ENCODE results near the gene C10orf143. TPM values are rescaled to one million over a fixed set of nuclear protein-coding genes. Genes with fewer than 3 reads are reported as not detected.

C10orf143 gene
- total and polyA plus RNA-seq, 2 of the 8 experiments (the other 6 are each of a cell fraction or from before 2014, with no cell fraction given): 1.6 to 2.0 TPM

DNA sequence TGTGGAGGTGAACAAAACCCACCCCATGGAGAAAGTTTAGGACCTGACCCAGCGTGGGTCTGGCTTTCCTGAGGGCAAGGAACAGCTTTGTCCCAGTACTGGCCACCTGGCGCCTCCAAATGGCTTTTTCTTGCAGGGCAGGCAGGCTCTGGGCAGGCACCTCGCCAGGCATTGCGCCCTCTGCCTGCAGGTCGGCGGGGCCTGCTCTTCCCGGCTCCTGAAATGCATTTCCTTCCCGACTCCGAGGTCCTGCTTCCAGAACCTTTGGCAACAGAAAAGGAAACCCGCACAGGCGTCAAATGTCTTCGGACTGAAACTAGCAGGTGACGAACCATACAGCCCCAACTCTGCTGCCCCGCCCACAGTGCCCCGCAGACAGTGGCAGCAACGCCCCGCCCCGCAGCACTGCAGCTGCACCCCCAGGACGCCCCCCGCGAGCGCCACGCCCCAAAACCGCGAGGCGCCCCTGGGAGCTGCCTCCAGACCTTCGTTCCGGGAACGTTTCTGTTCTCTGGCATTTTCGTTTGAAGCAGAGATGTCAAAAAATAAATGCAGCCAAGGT is 65.5 kb downstream of the C10orf143 start:
- Histone ChIP-seq H2BK120ac (replicated peaks; ENCODE audit: low read depth, low read length) (no peak overlapping the region), H2BK5ac (ENCODE audit: low read depth, low read length) (no peak overlapping the region), H3K36me3 (ENCODE audit: control insufficient read depth in 2 of 4, insufficient read depth in 4 of 4, low read length in 3 of 4) (no peaks in the 10 kb centered on the region), H4K20me1 (replicated peaks in 1 of 2; ENCODE audit: control insufficient read depth in 1 of 2, insufficient read depth in 2 of 2, low read length in 2 of 2) (peaks cover 0 to 2% of the 10 kb centered on the region in 2 experiments), H4K5ac (ENCODE audit: insufficient read length, low read depth, low read length) (no peak overlapping the region), H3K18ac (ENCODE audit: extremely low read depth, low read length) (no peak overlapping the region), H4K8ac (ENCODE audit: extremely low read depth, insufficient read depth, low read length) (no peak overlapping the region), H3K4me3 (ENCODE audit: extremely low read depth in 1 of 4, insufficient read depth in 2 of 4, low read depth in 3 of 4, low read length in 4 of 4) (no peak overlapping the region), H3K4me2 (ENCODE audit: insufficient read depth in 1 of 2, low read depth in 2 of 2, low read length in 2 of 2) (no peak overlapping the region), H3K79me2 (ENCODE audit: control insufficient read depth in 1 of 2, insufficient read depth in 2 of 2, low read length in 2 of 2) (no peaks in the 10 kb centered on the region), H3K4me1 (replicated peaks in 1 of 4; ENCODE audit: control insufficient read depth in 3 of 4, insufficient read depth in 4 of 4, low read length in 3 of 4) (peaks cover 0 to 4% (median 0%) of the 10 kb centered on the region in 4 experiments; a peak in 2 of 7 replicates), H2BK20ac (ENCODE audit: low read length) (no peak overlapping the region), H4K91ac (replicated peaks; ENCODE audit: insufficient read length, low read length) (no peak overlapping the region), H3K14ac (ENCODE audit: insufficient read length) (no peak overlapping the region), H3K4ac (replicated peaks; ENCODE audit: insufficient read length, low read depth, low read length) (no peak overlapping the region), H3K9me3 (ENCODE audit: insufficient read depth in 2 of 2, low read depth in 1 of 2, low read length in 1 of 2) (no peaks in the 10 kb centered on the region; a peak in 1 of 4 replicates), H2AK5ac (ENCODE audit: low read depth, low read length) (no peak overlapping the region), H3K56ac (replicated peaks; ENCODE audit: insufficient read length, low read depth, low read length) (no peak overlapping the region), H3K23me2 (ENCODE audit: low read depth, low read length) (no peaks in the 10 kb centered on the region), H3K79me1 (ENCODE audit: low read depth, low read length) (no peaks in the 10 kb centered on the region), H3K27ac (ENCODE audit: low read depth, low read length) (no peak overlapping the region), H2BK12ac (ENCODE audit: low read depth, low read length) (no peak overlapping the region), H3K23ac (ENCODE audit: insufficient read length) (no peak overlapping the region), H3K27me3 (replicated peaks in 1 of 4; ENCODE audit: control insufficient read depth in 3 of 4, extremely low read depth in 1 of 4, insufficient read depth in 3 of 4, low read length in 3 of 4) (peaks cover 0 to 2% (median 0%) of the 10 kb centered on the region in 4 experiments; a peak in 1 of 7 replicates), H2BK15ac (ENCODE audit: low read length) (no peak overlapping the region), H2AFZ (ENCODE audit: low read length) (no peak overlapping the region), H3K9ac (replicated peaks in 1 of 4; ENCODE audit: extremely low read depth in 1 of 4, low read depth in 3 of 4, low read length in 3 of 4) (no peak overlapping the region)
- TF ChIP-seq, protein P1, sequence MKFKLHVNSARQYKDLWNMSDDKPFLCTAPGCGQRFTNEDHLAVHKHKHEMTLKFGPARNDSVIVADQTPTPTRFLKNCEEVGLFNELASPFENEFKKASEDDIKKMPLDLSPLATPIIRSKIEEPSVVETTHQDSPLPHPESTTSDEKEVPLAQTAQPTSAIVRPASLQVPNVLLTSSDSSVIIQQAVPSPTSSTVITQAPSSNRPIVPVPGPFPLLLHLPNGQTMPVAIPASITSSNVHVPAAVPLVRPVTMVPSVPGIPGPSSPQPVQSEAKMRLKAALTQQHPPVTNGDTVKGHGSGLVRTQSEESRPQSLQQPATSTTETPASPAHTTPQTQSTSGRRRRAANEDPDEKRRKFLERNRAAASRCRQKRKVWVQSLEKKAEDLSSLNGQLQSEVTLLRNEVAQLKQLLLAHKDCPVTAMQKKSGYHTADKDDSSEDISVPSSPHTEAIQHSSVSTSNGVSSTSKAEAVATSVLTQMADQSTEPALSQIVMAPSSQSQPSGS (IDR thresholded peaks at IDR 0.05; ENCODE audit: low read length): no peak
- TF ChIP-seq RAD21 (IDR thresholded peaks at IDR 0.05 in 1 of 2, conservative IDR thresholded peaks at IDR 0.05 in 1 of 2; ENCODE audit: low read depth in 2 of 2, low read length in 2 of 2): peak; percentile 76 to 88
- TF ChIP-seq, protein P2, sequence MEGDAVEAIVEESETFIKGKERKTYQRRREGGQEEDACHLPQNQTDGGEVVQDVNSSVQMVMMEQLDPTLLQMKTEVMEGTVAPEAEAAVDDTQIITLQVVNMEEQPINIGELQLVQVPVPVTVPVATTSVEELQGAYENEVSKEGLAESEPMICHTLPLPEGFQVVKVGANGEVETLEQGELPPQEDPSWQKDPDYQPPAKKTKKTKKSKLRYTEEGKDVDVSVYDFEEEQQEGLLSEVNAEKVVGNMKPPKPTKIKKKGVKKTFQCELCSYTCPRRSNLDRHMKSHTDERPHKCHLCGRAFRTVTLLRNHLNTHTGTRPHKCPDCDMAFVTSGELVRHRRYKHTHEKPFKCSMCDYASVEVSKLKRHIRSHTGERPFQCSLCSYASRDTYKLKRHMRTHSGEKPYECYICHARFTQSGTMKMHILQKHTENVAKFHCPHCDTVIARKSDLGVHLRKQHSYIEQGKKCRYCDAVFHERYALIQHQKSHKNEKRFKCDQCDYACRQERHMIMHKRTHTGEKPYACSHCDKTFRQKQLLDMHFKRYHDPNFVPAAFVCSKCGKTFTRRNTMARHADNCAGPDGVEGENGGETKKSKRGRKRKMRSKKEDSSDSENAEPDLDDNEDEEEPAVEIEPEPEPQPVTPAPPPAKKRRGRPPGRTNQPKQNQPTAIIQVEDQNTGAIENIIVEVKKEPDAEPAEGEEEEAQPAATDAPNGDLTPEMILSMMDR (IDR thresholded peaks at IDR 0.05; ENCODE audit: control extremely low read depth in 1 of 3, insufficient read depth in 1 of 3, low read depth in 1 of 3, low read length in 3 of 3): peak; percentile 93 to 99 (median 94)
- FAIRE-seq: no peak
- WGBS, 2 experiments (ENCODE audit: extremely low coverage in 1 of 2, insufficient coverage in 1 of 2, insufficient read length in 1 of 2, insufficient replicate concordance in 2 of 2, low coverage in 1 of 2, low lambda C conversion rate in 2 of 2, missing lambda C conversion rate in 1 of 2): 58% methylated on average over 10 of the region's 30 CpGs; no CpG with 5 or more reads in 1 of the 2 experiments
- DNase-seq (ENCODE audit: low read depth in 1 of 2, low spot score in 2 of 2): peak; percentile 43 to 77
- ChIA-PET POLR2A (ENCODE audit: partially characterized antibody) (interaction anchor here (1.1 kb wide), 1 partner anchor 82 kb away, joined by 3 read pairs; no protein-coding TSS in a partner anchor), CTCF (ENCODE audit: partially characterized antibody) (interaction anchor here (0.7 to 2.7 kb wide), 28 partner anchors 8 to 386 kb away, joined by 3 to 14 read pairs (median 4); no protein-coding TSS in a partner anchor)

All from H1 (cell line).